ENCODE data around the gene PSME1. TPM values are rescaled to one million over a fixed set of nuclear protein-coding genes. Genes with fewer than 3 reads are reported as not detected.
A peak's percentile ranks its signal among the peaks of the same experiment; 100 is the strongest.

Gene PSME1
- total and polyA plus RNA-seq, 2 of the 13 experiments (the other 11 are each of a cell fraction or from before 2014, with no cell fraction given) = 159 to 608 TPM

GRCh38 chr14:24093901-24094840 lies 41.8 kb upstream of the PSME1 start, which contains the start of gene PCK2 (continued):
- peak; percentile 63; the same call in 1 of the 2 replicates for TF ChIP-seq NR2C2 (CRISPR knock-in tag; IDR thresholded peaks at IDR 0.05; ENCODE audit: borderline replicate concordance)
- peak; percentile 96; the same call in 1 of the 2 replicates for TF ChIP-seq CHCHD3 (CRISPR knock-in tag; IDR thresholded peaks at IDR 0.05)
- TF ChIP-seq SKIL (CRISPR knock-in tag; IDR thresholded peaks at IDR 0.05; ENCODE audit: borderline replicate concordance) = no peak
- TF ChIP-seq ATF3 (CRISPR knock-in tag; IDR thresholded peaks at IDR 0.05) = peak; percentile 66
- peak in 1 of 2 experiments; percentile 82; a peak in 1 of 4 replicates for TF ChIP-seq ATF4 (CRISPR knock-in tag; IDR thresholded peaks at IDR 0.05)
- TF ChIP-seq MEIS2 (CRISPR knock-in tag; IDR thresholded peaks at IDR 0.05) = peak; percentile 97
- peak; percentile 97; the same call in 1 of the 2 replicates for TF ChIP-seq KLF13 (CRISPR knock-in tag; IDR thresholded peaks at IDR 0.05)
- peak; percentile 68; the same call in 1 of the 2 replicates for TF ChIP-seq ZNF441 (CRISPR knock-in tag; IDR thresholded peaks at IDR 0.05; ENCODE audit: borderline replicate concordance)
- peak; percentile 71; the same call in 1 of the 2 replicates for TF ChIP-seq ZNF335 (CRISPR knock-in tag; IDR thresholded peaks at IDR 0.05)
- no peak for TF ChIP-seq ZNF775 (CRISPR knock-in tag; IDR thresholded peaks at IDR 0.05; ENCODE audit: borderline replicate concordance)
- peak; percentile 95 for TF ChIP-seq PRDM15 (CRISPR knock-in tag; IDR thresholded peaks at IDR 0.05)
- TF ChIP-seq ZNF354B (CRISPR knock-in tag; IDR thresholded peaks at IDR 0.05) = 0 out of 2 replicates have a peak, but pooled peaks have one; percentile 75
- peak; percentile 88; the same call in 1 of the 2 replicates for TF ChIP-seq NCOR1 (IDR thresholded peaks at IDR 0.05; ENCODE audit: borderline replicate concordance, low read length)
- TF ChIP-seq ZNF331 (CRISPR knock-in tag; IDR thresholded peaks at IDR 0.05) = peak; percentile 83
- peak; percentile 93 for TF ChIP-seq NR0B2 (CRISPR knock-in tag; IDR thresholded peaks at IDR 0.05)
- no peak for TF ChIP-seq ZNF816 (CRISPR knock-in tag; IDR thresholded peaks at IDR 0.05; ENCODE audit: borderline replicate concordance)

Measured in HepG2 (cell line).